ENCODE measurements around the gene CADM3.

DNA sequence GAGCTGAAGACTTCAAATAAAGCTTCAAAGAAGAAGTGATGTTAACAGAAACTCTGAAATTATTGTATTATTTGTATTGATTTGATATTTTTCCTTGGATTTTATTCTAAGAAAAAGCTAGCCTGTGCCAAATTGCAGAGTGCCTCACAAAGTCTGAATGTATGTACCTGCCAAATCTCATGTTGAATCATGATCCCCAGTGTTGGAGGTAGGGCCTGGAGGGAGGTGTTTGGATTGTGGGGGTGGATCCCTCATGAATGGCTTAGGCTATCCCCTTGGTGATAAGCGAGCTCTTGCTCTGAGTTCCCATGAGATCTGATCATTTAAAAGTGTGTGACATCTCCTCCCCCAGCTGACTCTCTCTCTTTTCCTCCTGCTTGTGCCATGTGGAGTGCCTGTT, 76.9 kb downstream of the CADM3 start:
- TF ChIP-seq CTCF (IDR thresholded peaks at IDR 0.05) (no peak), EP300 (IDR thresholded peaks at IDR 0.05) (no peak)
